DOHH2 (cell line): ENCODE measurements around the gene ADH1B.
"Not testable (repeated sequence)": the region's sequence is repeated elsewhere in the genome, so short reads cannot be mapped to it uniquely, and the experiment has no call there.

Experiments
- H3F3A ChIP-seq: fragments of 200-600 bp; sonication (generic), shearing (Covaris generic); 2 replicates; pipeline ENCODE4 v1.6.0; 2016; ENCODE audit warnings: antibody characterized with exemption, mild to moderate bottlenecking; ENCODE audit not compliant: control insufficient read depth, insufficient read depth
- H3K27ac ChIP-seq: fragments of 200-600 bp; sonication (generic); 2 replicates; pipeline ENCODE4 v1.5.1; 2014; ENCODE audit warnings: low read depth, mild to moderate bottlenecking, low read length, moderate library complexity
- H3K27me3 ChIP-seq: fragments of 200-600 bp; sonication (generic); 2 replicates; pipeline ENCODE4 v1.6.1; 2014; ENCODE audit warnings: mild to moderate bottlenecking, low read length, mixed read lengths; ENCODE audit not compliant: control insufficient read depth
- H3K36me3 ChIP-seq: fragments of 200-600 bp; sonication (generic); 2 replicates; pipeline ENCODE4 v1.6.1; 2014; ENCODE audit warnings: mild to moderate bottlenecking, low read length, moderate library complexity, mixed read lengths; ENCODE audit not compliant: control insufficient read depth
- H3K4me1 ChIP-seq: fragments of 200-600 bp; sonication (generic); 2 replicates; pipeline ENCODE4 v1.6.1; 2014; ENCODE audit warnings: mild to moderate bottlenecking, low read length, mixed read lengths; ENCODE audit not compliant: control insufficient read depth
- H3K4me2 ChIP-seq: fragments of 200-600 bp; sonication (generic); 2 replicates; pipeline ENCODE4 v1.6.0; 2014; ENCODE audit warnings: mild to moderate bottlenecking, low read length, moderate library complexity
- H3K4me3 ChIP-seq: fragments of 200-600 bp; sonication (generic); 2 replicates; pipeline ENCODE4 v1.5.1; 2014; ENCODE audit warnings: mild to moderate bottlenecking, low read length, mixed read lengths
- H3K79me2 ChIP-seq: fragments of 200-600 bp; sonication (generic); 2 replicates; pipeline ENCODE4 v1.6.1; 2014; ENCODE audit warnings: mild to moderate bottlenecking, low read length, mixed read lengths; ENCODE audit not compliant: control insufficient read depth
- H3K9me2 ChIP-seq: fragments of 200-600 bp; sonication (generic); replicated peaks from 2 replicates; pipeline ENCODE4 v1.6.1; 2014; ENCODE audit warnings: mild to moderate bottlenecking, low read length, mixed read lengths; ENCODE audit not compliant: control insufficient read depth
- H3K9me3 ChIP-seq: fragments of 200-600 bp; sonication (generic); 2 replicates; pipeline ENCODE4 v1.6.1; 2014; ENCODE audit warnings: antibody characterized with exemption, low read length, mixed read lengths; ENCODE audit not compliant: control insufficient read depth, insufficient read depth
- H4K20me1 ChIP-seq: fragments of 200-600 bp; sonication (generic); 2 replicates; pipeline ENCODE4 v1.6.0; 2014; ENCODE audit warnings: low read depth, mild to moderate bottlenecking, antibody characterized with exemption, low read length, moderate library complexity; ENCODE audit not compliant: control insufficient read depth, insufficient read depth
- EZH2phosphoT487 ChIP-seq: fragments of 200-600 bp; sonication (generic); IDR thresholded peaks from 2 replicates; pipeline ENCODE4 v1.6.1; 2017; ENCODE audit warnings: borderline replicate concordance, mild to moderate bottlenecking, antibody characterized with exemption, low read length, moderate library complexity, mixed read lengths
- TF ChIP-seq, protein P1 (sequence below): fragments of 200-600 bp; sonication (generic); IDR thresholded peaks from one replicate; pipeline ENCODE4 v1.5.1; 2014; ENCODE audit warnings: antibody characterized with exemption, mild to moderate bottlenecking, low read depth, low read length; ENCODE audit not compliant: poor library complexity, severe bottlenecking

Gene ADH1B

DNA sequence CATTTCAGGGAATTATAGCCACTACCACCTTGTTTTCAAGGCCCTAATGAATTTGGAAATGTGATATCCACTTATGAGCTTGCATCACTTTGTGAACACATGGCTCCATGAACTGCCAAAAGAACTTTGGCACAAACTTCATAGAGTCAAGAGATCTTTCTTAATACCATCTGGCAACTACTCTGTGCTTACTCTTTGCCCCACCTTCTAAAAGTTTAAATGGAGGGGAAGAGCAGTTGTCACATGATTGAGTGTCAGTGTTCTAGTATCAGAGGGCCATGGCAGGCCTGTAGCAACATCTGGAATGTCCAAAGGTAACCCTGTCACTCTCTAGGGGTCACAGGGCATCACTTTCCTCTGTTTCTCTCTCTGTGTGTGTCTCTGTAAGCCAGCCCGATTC is 2.6 kb upstream of the ADH1B start:
- Histone ChIP-seq H4K20me1 (no peaks in the 10 kb centered on the region), H3K4me1 (no peaks in the 10 kb centered on the region), H3F3A (no peaks in the 10 kb centered on the region), H3K27ac (no peak overlapping the region), H3K9me3 (no peaks in the 10 kb centered on the region), H3K9me2 (no peaks in the 10 kb centered on the region), H3K27me3 (no peaks in the 10 kb centered on the region), H3K36me3 (no peaks in the 10 kb centered on the region), H3K4me2 (no peak overlapping the region), H3K4me3 (no peak overlapping the region), H3K79me2 (no peaks in the 10 kb centered on the region)
- TF ChIP-seq EZH2phosphoT487: no peak
- TF ChIP-seq, protein P1, sequence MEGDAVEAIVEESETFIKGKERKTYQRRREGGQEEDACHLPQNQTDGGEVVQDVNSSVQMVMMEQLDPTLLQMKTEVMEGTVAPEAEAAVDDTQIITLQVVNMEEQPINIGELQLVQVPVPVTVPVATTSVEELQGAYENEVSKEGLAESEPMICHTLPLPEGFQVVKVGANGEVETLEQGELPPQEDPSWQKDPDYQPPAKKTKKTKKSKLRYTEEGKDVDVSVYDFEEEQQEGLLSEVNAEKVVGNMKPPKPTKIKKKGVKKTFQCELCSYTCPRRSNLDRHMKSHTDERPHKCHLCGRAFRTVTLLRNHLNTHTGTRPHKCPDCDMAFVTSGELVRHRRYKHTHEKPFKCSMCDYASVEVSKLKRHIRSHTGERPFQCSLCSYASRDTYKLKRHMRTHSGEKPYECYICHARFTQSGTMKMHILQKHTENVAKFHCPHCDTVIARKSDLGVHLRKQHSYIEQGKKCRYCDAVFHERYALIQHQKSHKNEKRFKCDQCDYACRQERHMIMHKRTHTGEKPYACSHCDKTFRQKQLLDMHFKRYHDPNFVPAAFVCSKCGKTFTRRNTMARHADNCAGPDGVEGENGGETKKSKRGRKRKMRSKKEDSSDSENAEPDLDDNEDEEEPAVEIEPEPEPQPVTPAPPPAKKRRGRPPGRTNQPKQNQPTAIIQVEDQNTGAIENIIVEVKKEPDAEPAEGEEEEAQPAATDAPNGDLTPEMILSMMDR: no peak

DNA sequence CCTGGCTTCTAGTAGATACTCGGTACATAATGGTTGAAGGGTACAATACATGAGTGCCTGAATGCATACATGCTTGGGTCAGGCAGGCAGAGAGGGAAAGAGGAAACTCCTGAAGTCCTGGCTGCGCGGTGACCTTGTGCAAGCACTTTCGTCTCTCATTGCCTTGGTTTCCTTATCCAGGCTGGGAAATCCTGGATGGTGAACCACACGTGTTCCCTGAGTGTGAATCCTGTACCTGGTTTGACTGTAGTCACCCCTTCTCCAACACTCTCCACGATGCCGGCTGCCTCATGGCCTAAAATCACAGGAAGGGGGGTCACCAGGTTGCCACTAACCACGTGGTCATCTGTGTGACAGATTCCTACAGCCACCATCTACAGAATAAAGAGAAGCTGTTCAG is 3.4 kb downstream of the ADH1B start:
- H3K79me2 ChIP-seq, H3K4me1 ChIP-seq, H3K9me2 ChIP-seq, H3F3A ChIP-seq, H3K36me3 ChIP-seq, H3K27me3 ChIP-seq, H4K20me1 ChIP-seq, H3K4me3 ChIP-seq, H3K9me3 ChIP-seq, H3K27ac ChIP-seq, H3K4me2 ChIP-seq: not testable (repeated sequence)

DNA sequence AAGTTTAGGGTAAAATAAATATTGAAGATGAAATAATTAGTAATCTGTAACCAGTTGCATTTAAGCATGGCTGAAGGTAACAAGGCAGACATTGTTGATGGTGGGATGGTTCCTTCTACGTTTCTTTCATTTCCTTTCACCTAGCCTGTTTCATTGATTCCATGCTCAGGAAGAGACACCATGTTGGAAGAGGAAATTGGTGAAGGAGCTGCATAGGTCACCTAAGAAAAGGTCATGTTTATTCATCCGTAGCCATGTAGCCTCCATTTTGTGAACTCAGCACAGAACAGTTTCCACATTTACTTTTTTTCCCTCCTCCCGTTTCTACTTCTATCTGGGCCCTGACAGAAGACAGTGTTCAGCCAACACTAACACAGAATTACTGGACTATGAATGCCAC is 3.8 kb downstream of the ADH1B start:
- no peaks in the 10 kb centered on the region for H4K20me1 ChIP-seq
- no peak overlapping the region for H3K4me2 ChIP-seq
- no peaks in the 10 kb centered on the region for H3K36me3 ChIP-seq
- H3K27me3 ChIP-seq: no peaks in the 10 kb centered on the region
- H3K9me3 ChIP-seq: no peaks in the 10 kb centered on the region
- no peaks in the 10 kb centered on the region for H3K4me1 ChIP-seq
- H3K27ac ChIP-seq: no peak overlapping the region
- H3K9me2 ChIP-seq: no peaks in the 10 kb centered on the region
- no peaks in the 10 kb centered on the region for H3K79me2 ChIP-seq
- H3K4me3 ChIP-seq: no peak overlapping the region
- TF ChIP-seq, protein P1: no peak
- TF ChIP-seq EZH2phosphoT487: no peak
- no peaks in the 10 kb centered on the region for H3F3A ChIP-seq

DNA sequence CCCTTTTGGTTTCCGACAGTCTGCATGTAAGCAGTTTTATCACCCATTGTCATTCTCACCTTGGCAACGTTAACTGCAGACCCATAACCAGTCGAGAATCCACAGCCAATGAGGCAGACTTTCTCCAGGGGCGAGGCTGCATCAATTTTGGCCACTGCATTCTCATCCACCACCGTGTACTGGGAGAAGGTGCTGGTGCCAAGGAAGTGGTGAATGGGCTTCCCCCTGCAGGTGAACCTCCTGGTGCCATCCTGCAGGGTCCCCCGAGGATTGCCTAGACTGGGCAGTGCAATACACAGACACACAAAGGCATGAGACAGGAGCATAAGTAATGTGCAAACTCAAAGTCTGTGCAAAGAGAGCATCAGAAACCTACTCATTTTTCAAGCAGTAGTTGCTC is 5.4 kb downstream of the ADH1B start:
- no peak for TF ChIP-seq EZH2phosphoT487
- TF ChIP-seq, protein P1: no peak
- Histone ChIP-seq H3K4me3 (no peak overlapping the region), H3K9me3 (no peaks in the 10 kb centered on the region), H3K4me1 (no peaks in the 10 kb centered on the region), H3F3A (no peaks in the 10 kb centered on the region), H3K36me3 (no peaks in the 10 kb centered on the region), H4K20me1 (no peaks in the 10 kb centered on the region), H3K9me2 (no peaks in the 10 kb centered on the region), H3K27me3 (no peaks in the 10 kb centered on the region), H3K4me2 (no peak overlapping the region), H3K27ac (no peak overlapping the region), H3K79me2 (no peaks in the 10 kb centered on the region)
